HepG2 (cell line): ENCODE measurements around the gene TNIP3.

Source experiments
- BHLHE40 ChIP-seq: IDR thresholded peaks from 2 replicates; pipeline ENCODE4 v1.6.1; 2011; ENCODE audit warnings: low read length, improper control_type of control experiment
- EZH2 ChIP-seq: conservative IDR thresholded peaks from 2 replicates; pipeline ENCODE4 v1.6.1; 2012; ENCODE audit warnings: mild to moderate bottlenecking, low read depth, low read length, moderate library complexity
- HINFP ChIP-seq: sonication (generic); formaldehyde crosslinking; IDR thresholded peaks from 2 replicates; pipeline ENCODE4 v1.4.0; 2020; ENCODE audit warnings: low read depth, mild to moderate bottlenecking, missing genetic modification reagents
- KDM6A ChIP-seq: IDR thresholded peaks from 2 replicates; pipeline ENCODE4 v1.6.1; 2016; ENCODE audit warnings: low read depth
- PATZ1 ChIP-seq: sonication (generic); formaldehyde crosslinking; IDR thresholded peaks from 2 replicates; pipeline ENCODE4 v1.4.0; 2020; ENCODE audit warnings: missing genetic modification reagents
- PTBP1 ChIP-seq: fragments of 200-400 bp; formaldehyde crosslinking; IDR thresholded peaks from 2 replicates; pipeline ENCODE4 v1.6.1; 2018; ENCODE audit warnings: low read length, low read depth; ENCODE audit not compliant: poor library complexity, severe bottlenecking
- SIN3A ChIP-seq: IDR thresholded peaks from 2 replicates; pipeline ENCODE4 v1.6.1; 2011; ENCODE audit warnings: low read depth, mild to moderate bottlenecking, control low read depth, low read length, borderline replicate concordance
- ZBTB43 ChIP-seq: sonication (generic); formaldehyde crosslinking; conservative IDR thresholded peaks from 2 replicates; pipeline ENCODE4 v1.4.0; 2020; ENCODE audit warnings: missing genetic modification reagents
- ZNF232 ChIP-seq: sonication (generic); formaldehyde crosslinking; IDR thresholded peaks from 2 replicates; pipeline ENCODE4 v1.4.0; 2020; ENCODE audit warnings: missing genetic modification reagents, borderline replicate concordance
- ZNF646 ChIP-seq: sonication (generic); formaldehyde crosslinking; IDR thresholded peaks from 2 replicates; pipeline ENCODE4 v1.9.0; 2021; ENCODE audit warnings: mild to moderate bottlenecking, missing genetic modification reagents

GRCh38 chr4:121143131-121143530 is 21.0 kb downstream of the TNIP3 start:
- TF ChIP-seq KDM6A (CRISPR knock-in tag) (no peak), PTBP1 (no peak), PATZ1 (CRISPR knock-in tag) (no peak), BHLHE40 (no peak), ZNF232 (no peak), ZBTB43 (CRISPR knock-in tag) (no peak), EZH2 (no peak), HINFP (CRISPR knock-in tag) (no peak), SIN3A (no peak), ZNF646 (CRISPR knock-in tag) (no peak)
